HepG2 (cell line): ENCODE results near the gene DNAJC11. TPM values are rescaled to one million over a fixed set of nuclear protein-coding genes. Genes with fewer than 3 reads are reported as not detected.
A peak's percentile ranks its signal among the peaks of the same experiment; 100 is the strongest.

Experiments used
- DBP ChIP-seq: sonication (generic); formaldehyde crosslinking; IDR thresholded peaks from 2 replicates; pipeline ENCODE4 v1.4.0; 2020; ENCODE audit warnings: missing genetic modification reagents; ENCODE audit errors: not compliant biosample characterization
- MEIS2 ChIP-seq: sonication (generic); formaldehyde crosslinking; IDR thresholded peaks from 2 replicates; pipeline ENCODE4 v1.9.0; 2021; ENCODE audit warnings: mild to moderate bottlenecking, missing genetic modification reagents
- RNF2 ChIP-seq: fragments of 450-650 bp; conservative IDR thresholded peaks from 2 replicates; pipeline ENCODE4 v1.6.1; 2016; ENCODE audit warnings: low read depth
- SATB2 ChIP-seq: sonication (generic); formaldehyde crosslinking; IDR thresholded peaks from 2 replicates; pipeline ENCODE4 v1.5.0; 2020; ENCODE audit warnings: missing genetic modification reagents
- SYNCRIP ChIP-seq: fragments of 200-400 bp; formaldehyde crosslinking; IDR thresholded peaks from 2 replicates; pipeline ENCODE4 v1.6.1; 2018; ENCODE audit warnings: mild to moderate bottlenecking, low read depth, low read length; ENCODE audit not compliant: insufficient read depth
- ZFX ChIP-seq: sonication (generic); formaldehyde crosslinking; IDR thresholded peaks from 2 replicates; pipeline ENCODE4 v1.4.0; 2020; ENCODE audit warnings: mild to moderate bottlenecking, low read depth, missing genetic modification reagents, moderate library complexity
- ZNF317 ChIP-seq: sonication (generic); formaldehyde crosslinking; IDR thresholded peaks from 2 replicates; pipeline ENCODE4 v1.5.0; 2020; ENCODE audit warnings: mild to moderate bottlenecking, missing genetic modification reagents
- ZNF891 ChIP-seq: sonication (generic); formaldehyde crosslinking; IDR thresholded peaks from 2 replicates; pipeline ENCODE4 v1.5.0; 2020; ENCODE audit warnings: mild to moderate bottlenecking, missing genetic modification reagents
- polyA plus RNA-seq, 8 experiments: library from polyadenylated mRNA; depleted of rRNA in 3 of 8; stranded (reverse) in 7 of 8; unstranded in 1 of 8; fragments of >200 nt; fragmentation: Illumina TruSeq in 4 of 8; extraction: Trizol in 4 of 8; gene quantifications; 2 replicates each; pipeline versions ENCODE4 v1.2.1 to v1.2.3, GENCODE V29; 2011 to 2016; ENCODE audit warnings: low read depth in 4 of 8, missing spikeins in 1 of 8, mixed read lengths in 1 of 8; ENCODE audit not compliant: insufficient read depth in 1 of 8
- total RNA-seq, 5 experiments: library from RNA; depleted of rRNA; stranded (reverse); fragments of >200 nt; fragmentation: Illumina TruSeq; extraction: Trizol; gene quantifications; 2 replicates each; pipeline ENCODE4 v1.2.3, GENCODE V29; 2016; ENCODE audit warnings: low read depth in 1 of 5
- TF ChIP-seq, protein P1 (sequence below): sonication (generic); formaldehyde crosslinking; IDR thresholded peaks from 2 replicates; pipeline ENCODE4 v1.4.0; 2020; ENCODE audit warnings: mild to moderate bottlenecking, missing genetic modification reagents
- TF ChIP-seq, protein P2 (sequence below), 2 experiments: fragments of 450-650 bp in 1 of 2; sonication (generic) in 1 of 2; formaldehyde crosslinking; IDR thresholded peaks; 2 replicates each; pipeline versions ENCODE4 v1.5.0 to v1.8.0; 2020 to 2022; ENCODE audit warnings: mild to moderate bottlenecking in 1 of 2, missing genetic modification reagents in 1 of 2
- TF ChIP-seq, protein P3 (sequence below): sonication (generic); formaldehyde crosslinking; IDR thresholded peaks from 2 replicates; pipeline ENCODE4 v1.4.0; 2020; ENCODE audit warnings: missing genetic modification reagents, mild to moderate bottlenecking, borderline replicate concordance

The DNAJC11 gene
- total and polyA plus RNA-seq, 2 of the 13 experiments (the other 11 are each of a cell fraction or from before 2014, with no cell fraction given), result 25.1 to 47.6 TPM

DNA sequence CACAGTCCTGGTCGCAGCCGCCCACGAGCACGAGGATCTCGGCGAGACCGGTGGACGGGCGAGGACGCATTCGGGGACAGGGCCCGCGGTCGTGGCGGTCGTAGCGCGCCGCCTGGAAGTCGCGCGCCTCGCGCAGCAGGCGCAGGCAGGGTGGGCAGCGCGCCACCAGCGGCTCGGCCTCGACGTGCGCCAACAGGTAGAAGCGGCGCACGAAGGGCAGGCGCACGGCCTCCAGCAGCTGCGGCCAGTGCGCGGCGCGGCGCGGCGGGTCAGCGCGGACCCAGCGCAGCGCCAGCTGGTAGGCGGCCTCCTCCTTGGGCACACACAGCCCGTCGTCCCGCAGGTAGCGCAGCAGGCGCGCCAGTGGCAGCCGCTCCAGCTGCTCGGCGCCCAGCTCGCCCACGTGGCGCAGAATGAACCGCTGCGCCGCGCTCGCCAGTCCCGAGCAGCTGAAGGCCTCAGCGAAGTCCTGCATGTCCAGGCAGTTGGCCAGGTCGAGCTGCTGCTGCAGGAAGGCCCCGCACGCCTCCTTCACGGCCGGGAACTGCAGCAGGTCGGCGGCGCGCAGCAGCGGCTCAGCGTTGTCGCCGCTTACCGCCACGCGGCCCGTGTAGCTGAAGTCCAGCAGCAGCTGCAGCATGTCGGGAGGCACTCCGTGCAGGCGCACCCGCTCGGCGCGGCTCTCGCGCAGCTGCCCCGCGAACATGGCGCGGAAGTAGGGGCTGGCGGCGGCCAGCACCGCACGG, 99.5 kb downstream of the DNAJC11 start (continued):
- TF ChIP-seq, protein P1, sequence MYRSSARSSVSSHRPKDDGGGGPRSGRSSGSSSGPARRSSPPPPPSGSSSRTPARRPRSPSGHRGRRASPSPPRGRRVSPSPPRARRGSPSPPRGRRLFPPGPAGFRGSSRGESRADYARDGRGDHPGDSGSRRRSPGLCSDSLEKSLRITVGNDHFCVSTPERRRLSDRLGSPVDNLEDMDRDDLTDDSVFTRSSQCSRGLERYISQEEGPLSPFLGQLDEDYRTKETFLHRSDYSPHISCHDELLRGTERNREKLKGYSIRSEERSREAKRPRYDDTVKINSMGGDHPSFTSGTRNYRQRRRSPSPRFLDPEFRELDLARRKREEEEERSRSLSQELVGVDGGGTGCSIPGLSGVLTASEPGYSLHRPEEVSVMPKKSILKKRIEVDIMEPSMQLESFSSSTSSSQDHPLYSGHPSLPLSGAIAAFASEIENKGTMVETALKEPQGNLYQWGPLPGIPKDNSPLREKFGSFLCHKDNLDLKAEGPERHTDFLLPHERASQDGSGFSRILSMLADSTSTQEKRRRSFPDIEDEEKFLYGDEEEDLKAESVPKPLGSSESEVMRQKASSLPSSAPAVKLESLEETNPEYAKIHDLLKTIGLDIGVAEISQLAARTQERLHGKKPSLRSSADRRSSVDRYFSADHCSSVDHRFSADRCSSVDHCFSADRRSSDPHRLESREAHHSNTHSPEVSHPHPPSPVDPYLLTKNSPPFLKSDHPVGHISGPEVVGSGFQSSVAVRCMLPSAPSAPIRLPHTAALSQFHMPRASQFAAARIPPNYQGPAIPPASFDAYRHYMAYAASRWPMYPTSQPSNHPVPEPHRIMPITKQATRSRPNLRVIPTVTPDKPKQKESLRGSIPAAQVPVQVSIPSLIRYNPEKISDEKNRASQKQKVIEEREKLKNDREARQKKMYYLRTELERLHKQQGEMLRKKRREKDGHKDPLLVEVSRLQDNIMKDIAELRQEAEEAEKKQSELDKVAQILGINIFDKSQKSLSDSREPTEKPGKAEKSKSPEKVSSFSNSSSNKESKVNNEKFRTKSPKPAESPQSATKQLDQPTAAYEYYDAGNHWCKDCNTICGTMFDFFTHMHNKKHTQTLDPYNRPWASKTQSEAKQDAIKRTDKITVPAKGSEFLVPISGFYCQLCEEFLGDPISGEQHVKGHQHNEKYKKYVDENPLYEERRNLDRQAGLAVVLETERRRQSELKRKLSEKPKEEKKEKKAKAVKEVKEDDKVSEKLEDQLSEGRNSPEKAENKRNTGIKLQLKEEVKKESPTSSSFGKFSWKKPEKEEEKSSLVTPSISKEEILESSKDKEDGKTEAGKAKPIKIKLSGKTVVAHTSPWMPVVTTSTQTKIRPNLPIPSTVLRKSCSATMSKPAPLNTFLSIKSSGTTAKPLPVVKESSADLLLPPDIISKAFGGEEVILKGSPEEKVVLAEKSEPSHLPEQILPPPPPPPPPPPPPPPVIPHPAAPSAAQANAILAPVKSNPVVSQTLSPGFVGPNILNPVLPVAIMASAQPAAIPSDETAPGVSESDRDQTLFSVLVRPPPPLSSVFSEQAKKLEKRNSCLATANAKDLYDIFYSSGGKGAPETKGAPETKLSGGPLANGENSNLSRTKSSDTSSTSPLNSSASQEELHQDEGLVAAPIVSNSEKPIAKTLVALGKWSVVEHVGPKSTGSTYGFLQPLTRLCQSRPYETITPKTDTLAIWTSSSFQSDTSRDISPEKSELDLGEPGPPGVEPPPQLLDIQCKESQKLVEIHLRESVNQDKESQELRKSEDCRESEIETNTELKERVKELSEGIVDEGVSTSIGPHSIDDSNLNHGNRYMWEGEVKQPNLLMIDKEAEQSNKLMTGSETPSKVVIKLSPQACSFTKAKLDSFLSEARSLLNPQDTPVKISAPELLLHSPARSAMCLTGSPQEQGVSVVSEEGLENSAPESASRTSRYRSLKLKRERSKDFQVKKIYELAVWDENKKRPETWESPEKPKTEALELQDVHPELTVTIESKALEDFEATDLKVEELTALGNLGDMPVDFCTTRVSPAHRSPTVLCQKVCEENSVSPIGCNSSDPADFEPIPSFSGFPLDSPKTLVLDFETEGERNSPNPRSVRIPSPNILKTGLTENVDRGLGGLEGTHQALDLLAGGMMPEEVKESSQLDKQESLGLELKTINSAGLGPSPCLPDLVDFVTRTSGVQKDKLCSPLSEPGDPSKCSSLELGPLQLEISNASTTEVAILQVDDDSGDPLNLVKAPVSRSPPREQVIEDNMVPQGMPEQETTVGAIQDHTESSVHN, result 0 out of 2 replicates have a peak, but pooled peaks have one; percentile 22
- no peak for TF ChIP-seq ZNF891 (CRISPR knock-in tag)
- TF ChIP-seq ZFX, result peak; percentile 83
- no peak for TF ChIP-seq SYNCRIP
- TF ChIP-seq MEIS2 (CRISPR knock-in tag), result peak; percentile 40
- TF ChIP-seq, protein P2, sequence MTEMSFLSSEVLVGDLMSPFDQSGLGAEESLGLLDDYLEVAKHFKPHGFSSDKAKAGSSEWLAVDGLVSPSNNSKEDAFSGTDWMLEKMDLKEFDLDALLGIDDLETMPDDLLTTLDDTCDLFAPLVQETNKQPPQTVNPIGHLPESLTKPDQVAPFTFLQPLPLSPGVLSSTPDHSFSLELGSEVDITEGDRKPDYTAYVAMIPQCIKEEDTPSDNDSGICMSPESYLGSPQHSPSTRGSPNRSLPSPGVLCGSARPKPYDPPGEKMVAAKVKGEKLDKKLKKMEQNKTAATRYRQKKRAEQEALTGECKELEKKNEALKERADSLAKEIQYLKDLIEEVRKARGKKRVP (CRISPR knock-in tag; IDR thresholded peaks at IDR 0.05), result peak in 1 of 2 experiments; percentile 10; a peak in 1 of 4 replicates
- TF ChIP-seq, protein P3, sequence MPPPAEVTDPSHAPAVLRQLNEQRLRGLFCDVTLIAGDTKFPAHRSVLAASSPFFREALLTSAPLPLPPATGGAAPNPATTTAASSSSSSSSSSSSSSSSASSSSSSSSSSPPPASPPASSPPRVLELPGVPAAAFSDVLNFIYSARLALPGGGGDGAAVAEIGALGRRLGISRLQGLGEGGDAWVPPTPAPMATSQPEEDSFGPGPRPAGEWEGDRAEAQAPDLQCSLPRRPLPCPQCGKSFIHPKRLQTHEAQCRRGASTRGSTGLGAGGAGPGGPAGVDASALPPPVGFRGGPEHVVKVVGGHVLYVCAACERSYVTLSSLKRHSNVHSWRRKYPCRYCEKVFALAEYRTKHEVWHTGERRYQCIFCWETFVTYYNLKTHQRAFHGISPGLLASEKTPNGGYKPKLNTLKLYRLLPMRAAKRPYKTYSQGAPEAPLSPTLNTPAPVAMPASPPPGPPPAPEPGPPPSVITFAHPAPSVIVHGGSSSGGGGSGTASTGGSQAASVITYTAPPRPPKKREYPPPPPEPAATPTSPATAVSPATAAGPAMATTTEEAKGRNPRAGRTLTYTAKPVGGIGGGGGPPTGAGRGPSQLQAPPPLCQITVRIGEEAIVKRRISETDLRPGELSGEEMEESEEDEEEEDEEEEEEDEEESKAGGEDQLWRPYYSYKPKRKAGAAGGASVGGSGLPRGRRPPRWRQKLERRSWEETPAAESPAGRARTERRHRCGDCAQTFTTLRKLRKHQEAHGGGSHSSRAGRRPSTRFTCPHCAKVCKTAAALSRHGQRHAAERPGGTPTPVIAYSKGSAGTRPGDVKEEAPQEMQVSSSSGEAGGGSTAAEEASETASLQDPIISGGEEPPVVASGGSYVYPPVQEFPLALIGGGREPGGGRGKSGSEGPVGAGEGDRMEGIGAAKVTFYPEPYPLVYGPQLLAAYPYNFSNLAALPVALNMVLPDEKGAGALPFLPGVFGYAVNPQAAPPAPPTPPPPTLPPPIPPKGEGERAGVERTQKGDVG (CRISPR knock-in tag), result 0 out of 2 replicates have a peak, but pooled peaks have one; percentile 28
- TF ChIP-seq ZNF317 (CRISPR knock-in tag), result no peak
- TF ChIP-seq RNF2, result 0 out of 2 replicates have a peak, but pooled peaks have one; percentile 32
- TF ChIP-seq SATB2, result no peak
- TF ChIP-seq DBP (CRISPR knock-in tag), result peak; percentile 66
